HG03469 (cell line): Measurements from ENCODE around the gene MSH6.
A peak's percentile ranks its signal among the peaks of the same experiment; 100 is the strongest.

ENCODE experiments used
- ATAC-seq: cut with Tn5 transposase; IDR thresholded peaks from one replicate; pipeline ENCODE4 v1.9.1; 2021; ENCODE audit warnings: mild to moderate bottlenecking, moderate library complexity, moderate number of reproducible peaks; ENCODE audit not compliant: unreplicated experiment

The MSH6 gene, protein sequence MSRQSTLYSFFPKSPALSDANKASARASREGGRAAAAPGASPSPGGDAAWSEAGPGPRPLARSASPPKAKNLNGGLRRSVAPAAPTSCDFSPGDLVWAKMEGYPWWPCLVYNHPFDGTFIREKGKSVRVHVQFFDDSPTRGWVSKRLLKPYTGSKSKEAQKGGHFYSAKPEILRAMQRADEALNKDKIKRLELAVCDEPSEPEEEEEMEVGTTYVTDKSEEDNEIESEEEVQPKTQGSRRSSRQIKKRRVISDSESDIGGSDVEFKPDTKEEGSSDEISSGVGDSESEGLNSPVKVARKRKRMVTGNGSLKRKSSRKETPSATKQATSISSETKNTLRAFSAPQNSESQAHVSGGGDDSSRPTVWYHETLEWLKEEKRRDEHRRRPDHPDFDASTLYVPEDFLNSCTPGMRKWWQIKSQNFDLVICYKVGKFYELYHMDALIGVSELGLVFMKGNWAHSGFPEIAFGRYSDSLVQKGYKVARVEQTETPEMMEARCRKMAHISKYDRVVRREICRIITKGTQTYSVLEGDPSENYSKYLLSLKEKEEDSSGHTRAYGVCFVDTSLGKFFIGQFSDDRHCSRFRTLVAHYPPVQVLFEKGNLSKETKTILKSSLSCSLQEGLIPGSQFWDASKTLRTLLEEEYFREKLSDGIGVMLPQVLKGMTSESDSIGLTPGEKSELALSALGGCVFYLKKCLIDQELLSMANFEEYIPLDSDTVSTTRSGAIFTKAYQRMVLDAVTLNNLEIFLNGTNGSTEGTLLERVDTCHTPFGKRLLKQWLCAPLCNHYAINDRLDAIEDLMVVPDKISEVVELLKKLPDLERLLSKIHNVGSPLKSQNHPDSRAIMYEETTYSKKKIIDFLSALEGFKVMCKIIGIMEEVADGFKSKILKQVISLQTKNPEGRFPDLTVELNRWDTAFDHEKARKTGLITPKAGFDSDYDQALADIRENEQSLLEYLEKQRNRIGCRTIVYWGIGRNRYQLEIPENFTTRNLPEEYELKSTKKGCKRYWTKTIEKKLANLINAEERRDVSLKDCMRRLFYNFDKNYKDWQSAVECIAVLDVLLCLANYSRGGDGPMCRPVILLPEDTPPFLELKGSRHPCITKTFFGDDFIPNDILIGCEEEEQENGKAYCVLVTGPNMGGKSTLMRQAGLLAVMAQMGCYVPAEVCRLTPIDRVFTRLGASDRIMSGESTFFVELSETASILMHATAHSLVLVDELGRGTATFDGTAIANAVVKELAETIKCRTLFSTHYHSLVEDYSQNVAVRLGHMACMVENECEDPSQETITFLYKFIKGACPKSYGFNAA (N-terminal part only)

DNA sequence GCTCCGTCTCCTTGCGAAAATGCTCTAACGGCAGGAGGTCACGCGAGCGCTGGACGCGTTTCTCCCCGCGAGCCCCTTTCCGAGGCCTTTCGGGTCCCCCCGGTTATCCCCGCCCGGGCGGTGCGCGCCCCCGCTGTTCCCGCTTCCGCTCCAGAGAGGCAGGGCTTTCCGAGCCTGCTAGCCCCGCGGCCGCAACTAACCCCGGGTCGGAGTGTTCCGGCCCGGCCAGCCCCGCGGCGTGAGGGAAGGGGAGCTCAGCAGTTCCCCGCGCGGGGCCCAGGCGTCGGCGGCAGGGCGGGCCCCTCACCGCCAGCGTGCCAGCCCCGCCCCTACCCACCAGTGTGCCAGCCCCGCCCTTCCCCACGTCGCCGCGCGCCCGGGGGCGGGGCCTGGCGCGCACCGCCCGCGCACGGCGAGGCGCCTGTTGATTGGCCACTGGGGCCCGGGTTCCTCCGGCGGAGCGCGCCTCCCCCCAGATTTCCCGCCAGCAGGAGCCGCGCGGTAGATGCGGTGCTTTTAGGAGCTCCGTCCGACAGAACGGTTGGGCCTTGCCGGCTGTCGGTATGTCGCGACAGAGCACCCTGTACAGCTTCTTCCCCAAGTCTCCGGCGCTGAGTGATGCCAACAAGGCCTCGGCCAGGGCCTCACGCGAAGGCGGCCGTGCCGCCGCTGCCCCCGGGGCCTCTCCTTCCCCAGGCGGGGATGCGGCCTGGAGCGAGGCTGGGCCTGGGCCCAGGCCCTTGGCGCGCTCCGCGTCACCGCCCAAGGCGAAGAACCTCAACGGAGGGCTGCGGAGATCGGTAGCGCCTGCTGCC, at the start of gene MSH6:
Gene MSH6 (plus strand): TSS at position 475 of the 815 bp plus-strand sequence. CDS start 89 bp downstream, at position 564.
- ATAC-seq, result peak; percentile 74

DNA sequence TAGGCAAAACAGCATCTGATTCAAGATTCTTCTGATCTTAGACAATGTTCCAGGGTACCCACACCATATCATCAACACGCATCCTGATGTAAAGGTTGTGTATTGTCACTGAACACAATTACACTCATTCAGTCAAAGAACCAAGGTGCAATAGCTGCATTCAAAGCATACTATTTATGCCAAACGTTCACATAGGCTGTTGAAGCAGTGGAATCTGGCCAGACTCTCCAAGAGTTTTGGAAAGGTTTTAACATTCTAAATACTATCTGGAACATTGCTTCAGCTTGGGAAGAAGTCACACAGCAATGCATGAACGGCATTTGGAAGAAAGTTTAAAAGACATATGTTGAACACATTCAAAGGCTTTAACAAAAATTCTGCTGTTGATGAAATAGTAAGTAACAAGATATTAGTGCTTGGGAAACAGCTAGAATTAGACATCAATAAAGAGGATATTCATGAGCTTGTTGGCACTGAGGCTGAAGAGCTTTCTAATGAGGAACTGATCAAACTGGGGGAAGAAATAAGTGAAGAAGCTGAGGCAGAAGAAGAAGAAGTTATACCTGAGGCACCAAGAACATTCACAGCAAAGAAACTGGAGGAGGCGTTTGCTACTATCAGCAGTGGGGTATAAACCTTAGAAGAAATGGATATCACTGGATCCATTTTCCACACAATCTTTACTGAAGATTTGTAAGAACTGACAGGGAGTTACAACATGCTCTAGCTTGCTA, 47.6 kb upstream of the MSH6 start:
- no peak for ATAC-seq

DNA sequence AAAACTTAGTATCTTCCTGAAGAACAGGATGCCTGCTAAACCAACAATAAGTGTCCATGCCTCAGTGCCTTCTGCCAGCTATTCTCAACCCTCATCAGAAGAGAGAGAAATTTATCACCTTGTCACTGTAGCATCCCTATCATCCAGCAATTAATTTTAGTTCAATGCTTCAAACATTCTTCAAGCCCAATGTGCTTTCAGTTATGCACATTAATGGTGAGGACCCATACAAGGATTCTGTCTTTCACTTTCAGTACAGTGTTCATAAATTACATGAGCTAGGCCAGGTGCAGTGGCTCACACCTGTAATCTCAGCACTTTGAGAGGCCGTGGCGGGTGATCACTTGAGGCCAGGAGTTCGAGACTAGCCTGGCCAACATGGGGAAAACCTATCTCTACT, 47.0 kb upstream of the MSH6 start:
- no peak for ATAC-seq

DNA sequence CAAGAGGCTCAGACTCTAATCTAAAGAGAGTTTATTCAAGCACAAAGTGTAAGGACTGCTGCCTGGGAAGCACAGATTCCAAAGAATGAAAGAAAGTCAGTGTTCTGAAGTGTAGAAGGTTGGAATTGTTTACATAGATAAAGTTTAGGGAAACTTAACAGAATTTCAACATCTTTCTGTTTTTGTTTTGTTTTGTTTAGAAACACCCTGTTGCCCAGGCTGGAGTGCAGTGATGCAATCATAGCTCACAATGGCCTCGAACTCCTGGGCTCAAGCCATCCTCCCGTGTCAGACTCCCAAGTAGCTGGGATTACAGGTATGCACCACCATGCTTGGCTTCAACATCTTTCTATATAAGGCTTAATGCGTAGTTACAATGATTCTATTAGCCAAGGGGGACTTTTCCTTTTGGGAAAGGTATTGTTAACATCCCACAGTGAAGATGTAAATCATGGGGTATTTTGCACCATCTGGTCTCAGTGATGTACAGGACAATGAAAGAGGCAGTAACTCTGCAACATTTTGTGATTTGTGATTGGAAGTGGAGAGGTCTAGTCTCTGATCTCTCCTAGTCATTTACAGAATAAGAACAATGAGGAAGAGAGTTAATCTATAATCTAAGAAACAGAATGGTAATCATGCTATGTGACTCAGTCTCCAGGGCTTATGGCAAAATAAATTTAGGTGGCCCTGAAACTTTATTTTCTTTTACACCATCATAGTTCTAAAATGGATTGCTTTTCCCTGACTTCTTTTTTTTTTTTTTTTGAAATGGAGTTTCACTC, 45.6 kb upstream of the MSH6 start:
- no peak for ATAC-seq

DNA sequence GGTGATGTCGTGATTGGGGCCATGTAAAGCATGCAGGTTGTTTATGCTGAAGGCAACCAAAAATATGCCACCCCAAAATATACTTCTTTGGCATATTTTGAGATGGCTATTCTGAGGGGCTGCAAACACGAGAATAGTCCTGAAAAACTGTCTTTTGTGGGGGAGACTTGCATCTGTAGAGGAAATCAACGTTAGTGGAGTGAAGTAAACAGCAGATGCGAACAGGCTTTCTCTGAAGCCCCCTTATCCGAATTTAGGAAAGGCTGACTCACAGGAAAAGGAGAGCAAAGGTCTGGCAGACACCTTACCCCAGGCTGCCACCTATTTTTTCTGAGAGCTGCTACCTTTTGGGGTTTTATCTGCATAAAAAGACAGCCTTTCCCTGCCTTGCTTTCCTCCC, 44.6 kb upstream of the MSH6 start:
- ATAC-seq, result no peak

DNA sequence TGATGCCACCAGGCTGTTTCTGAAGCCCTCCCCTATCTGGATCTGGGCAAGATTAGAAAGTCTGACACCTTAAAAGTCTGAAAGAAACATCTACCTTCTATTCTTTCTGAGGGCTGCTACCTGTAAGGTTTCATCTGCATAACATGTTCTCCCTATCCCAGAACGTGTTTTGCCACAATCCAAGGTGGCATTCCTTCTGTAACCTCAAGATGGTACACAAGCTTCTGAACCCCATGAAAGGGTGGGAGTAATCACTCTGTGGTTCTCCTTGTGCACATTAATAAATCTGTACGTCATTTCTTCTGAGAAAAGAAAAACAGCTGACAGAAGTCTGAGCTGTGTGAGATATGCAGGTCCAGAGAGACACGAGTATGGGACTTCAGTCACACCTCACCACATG, 41.8 kb upstream of the MSH6 start:
- no peak for ATAC-seq

DNA sequence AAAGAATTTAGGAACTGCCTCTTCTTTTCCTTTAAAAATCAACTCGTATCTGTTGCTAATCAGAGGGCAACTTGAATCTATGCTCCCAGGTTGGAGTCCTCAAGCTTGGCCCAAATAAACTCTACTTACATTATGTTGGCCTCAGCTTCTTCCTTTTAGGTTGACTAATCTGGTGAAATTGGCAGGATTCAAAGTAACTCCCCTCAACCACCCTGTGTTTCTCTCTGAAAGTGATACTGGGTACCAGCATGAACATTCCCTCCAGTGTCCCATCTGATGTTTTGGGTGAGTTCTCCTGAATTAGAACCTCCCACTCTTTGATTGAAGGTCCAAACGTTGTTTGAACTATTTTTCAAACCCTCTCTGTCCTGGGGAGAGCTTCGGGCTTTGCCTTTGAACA, 41.3 kb upstream of the MSH6 start:
- no peak for ATAC-seq

DNA sequence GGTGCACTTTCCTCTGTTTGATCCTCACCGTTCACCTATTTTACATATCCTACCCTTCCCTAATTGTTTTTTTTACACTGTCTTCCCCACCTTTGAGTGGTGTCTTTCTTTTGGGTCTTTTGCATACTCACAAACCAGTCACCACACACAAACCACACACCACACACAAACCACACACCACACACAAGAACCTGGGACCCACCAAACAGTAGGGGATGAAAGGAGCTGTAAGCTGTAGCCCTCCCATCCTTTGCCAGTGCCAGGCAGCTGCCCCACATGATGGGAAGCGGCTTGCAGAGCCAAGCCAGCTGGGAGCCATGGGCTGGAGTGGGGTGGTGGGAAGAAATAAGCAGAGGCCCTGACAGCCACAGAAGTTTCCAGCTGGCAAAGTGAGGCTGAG, 38.9 kb upstream of the MSH6 start:
- no peak for ATAC-seq

DNA sequence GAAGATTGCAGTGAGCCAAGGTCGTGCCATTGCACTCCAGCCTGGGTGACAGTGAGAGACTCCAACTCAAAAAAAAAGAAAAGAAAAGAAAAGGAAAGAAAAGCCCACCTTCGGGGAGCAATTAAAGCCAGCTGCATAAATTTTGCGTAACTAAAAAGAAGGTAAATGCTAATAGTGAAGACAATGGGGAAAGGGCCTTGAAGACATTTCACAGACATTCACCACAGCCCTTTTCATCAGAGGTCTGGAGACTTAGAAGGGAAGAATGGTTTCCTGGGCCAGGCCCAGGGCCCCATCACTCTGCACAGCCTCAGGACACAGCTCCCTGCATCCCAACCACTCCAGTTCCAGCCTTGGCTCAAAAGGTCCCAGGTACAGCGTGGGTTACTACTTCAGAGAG, 35.1 kb upstream of the MSH6 start:
- no peak for ATAC-seq

DNA sequence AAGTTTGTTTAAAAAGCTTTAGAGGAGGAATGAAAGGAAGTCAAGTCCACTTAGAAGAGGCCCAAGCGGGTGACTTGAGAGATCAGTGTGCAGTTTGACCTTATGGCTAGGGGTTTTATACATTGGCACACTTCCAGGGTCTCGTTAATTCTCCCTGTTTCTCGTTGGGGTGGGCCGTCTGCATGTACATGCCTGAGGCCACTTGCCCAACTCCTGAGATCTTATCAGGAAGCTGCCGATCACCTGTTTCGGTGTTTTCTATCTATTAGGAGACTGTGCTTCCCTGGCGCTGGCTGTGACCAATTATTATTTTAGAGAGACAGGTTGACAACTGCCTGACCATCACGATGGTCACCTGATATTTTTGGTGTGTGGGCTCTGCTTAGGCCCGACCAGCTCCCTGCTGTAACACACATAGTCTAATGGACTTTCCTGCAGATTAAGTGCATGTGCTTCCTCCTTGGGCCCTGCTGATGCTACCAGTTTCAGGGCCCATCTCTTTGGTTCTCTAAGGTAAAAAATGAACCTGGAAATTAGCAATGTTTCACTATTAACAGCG, 31.0 kb upstream of the MSH6 start:
- ATAC-seq, result no peak

DNA sequence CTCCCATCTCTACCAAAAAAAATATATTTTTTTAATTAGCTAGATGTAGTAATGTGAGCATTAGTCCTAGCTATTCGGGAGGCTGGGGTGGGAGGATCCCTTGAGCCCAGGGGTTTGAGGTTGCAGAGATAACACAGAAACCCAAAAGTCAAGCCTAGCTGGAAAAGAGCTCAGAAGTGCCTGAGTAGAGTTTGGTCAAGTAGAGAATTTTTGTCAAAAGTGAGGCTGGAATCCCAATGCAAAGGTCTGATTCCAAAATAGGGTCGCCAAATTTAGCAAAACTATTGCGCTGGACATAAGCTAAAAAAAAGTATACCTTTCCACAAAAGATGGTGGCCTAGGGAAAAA, 15.5 kb upstream of the MSH6 start:
- no peak for ATAC-seq

DNA sequence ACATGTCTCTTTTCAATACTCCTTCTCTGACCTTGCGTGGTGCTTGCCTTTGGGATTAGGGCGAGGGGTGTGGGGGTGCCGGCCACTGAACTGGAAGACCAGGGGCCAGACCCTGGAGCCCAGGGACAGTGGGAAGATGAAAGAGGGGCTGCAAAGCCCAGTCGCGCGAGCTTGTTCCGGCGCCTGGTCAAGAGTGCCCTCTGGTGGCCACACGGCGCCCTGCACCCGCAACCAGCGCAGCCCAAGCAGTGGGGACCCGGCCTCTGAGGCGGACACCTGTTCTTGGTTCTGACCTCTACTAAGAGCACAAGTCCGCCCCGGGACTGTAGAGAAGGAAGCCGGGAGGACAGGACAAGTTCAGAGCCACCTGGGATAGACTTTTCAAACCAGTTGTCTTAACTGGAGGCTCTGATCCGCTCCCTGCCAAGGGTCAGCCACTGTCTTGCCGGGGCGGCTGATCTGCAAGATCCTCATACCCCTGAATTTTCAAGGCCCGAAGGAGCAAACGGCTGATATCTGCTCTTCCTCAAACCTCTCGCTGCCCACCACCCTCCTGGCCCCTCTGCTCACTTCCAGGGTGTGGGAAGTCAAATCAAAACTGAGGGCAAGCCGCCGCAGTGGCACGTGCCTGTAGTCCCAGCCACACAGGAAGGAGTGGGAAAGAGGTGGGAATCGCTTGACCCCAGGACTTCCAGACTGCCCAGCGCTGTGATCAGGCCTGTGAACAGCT, 14.9 kb upstream of the MSH6 start:
- peak; percentile 46 for ATAC-seq

DNA sequence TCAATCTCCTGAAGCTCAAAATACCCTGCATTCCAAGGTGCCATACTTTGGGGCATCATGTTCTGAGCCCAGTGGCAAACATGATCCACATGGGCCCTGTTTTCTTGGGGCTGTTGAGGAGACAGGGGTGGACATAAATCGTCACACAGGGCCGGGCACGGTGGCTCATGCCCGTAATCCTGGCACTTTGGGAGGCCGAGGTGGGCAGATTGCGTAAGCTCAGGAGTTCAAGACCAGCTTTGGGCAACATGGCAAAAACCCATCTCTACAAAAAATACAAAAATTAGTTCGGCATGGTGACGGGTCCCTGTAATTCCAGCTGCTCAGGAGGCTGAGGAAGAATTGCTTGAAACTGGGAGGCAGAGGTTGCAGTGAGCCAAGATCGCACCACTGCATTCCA, 13.6 kb upstream of the MSH6 start:
- no peak for ATAC-seq

DNA sequence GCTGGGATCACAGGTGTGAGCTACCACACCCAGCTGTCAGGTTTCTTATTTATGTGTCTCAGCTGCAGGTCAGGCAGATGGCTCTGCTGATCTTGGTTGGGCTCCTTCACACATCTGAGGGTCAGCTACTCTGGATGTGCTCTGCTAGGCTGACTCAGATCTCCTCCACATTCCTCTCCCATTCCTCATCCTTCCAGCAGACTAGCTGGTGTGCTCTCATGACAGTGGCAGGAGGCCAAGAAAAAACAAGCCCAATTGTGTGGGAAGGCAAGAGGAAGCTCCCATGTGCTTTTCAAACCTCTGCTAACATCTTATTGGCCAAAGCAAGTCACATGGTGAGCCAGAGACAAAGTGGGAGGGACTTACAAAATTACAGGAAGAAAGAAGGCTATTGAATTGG, 11.7 kb upstream of the MSH6 start:
- no peak for ATAC-seq

DNA sequence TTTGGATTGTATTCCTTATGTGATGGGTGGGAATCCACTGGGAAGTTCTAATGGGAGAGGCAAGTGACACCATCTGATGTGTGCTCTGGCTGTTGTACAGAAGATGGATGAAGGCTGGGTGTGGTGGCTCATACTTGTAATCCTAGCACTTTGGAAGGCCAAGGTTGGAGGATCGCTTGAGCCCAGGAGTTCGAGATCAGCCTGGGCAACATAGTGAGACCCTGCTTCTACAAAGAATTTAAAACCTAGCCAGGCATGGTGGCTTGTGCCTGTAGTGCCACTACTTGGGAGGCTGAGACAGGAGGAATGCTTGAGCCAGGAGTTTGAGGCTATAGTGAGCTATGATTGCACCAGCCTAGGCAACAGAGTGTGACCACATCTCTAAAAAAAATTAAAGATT, 10.6 kb upstream of the MSH6 start:
- no peak for ATAC-seq

DNA sequence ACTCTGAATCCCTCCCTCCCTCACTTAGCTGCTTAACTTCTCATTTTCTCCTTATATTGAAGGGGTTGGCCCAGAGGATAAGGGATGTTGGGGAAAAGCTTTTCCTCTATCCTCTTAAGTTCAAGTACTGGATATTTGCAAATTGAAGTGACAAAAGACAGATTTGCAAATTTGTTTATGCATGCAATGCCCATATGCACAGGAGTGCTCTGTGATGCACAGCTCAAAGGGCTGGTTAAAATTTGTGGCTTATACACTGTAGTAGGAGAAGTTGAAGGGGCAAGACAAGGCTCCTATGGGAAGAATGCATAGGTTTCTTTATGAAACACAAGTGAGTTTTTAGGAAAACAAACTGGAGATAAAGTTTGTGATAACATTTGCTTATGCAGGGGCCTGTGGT, 8.4 kb upstream of the MSH6 start:
- ATAC-seq, result no peak

DNA sequence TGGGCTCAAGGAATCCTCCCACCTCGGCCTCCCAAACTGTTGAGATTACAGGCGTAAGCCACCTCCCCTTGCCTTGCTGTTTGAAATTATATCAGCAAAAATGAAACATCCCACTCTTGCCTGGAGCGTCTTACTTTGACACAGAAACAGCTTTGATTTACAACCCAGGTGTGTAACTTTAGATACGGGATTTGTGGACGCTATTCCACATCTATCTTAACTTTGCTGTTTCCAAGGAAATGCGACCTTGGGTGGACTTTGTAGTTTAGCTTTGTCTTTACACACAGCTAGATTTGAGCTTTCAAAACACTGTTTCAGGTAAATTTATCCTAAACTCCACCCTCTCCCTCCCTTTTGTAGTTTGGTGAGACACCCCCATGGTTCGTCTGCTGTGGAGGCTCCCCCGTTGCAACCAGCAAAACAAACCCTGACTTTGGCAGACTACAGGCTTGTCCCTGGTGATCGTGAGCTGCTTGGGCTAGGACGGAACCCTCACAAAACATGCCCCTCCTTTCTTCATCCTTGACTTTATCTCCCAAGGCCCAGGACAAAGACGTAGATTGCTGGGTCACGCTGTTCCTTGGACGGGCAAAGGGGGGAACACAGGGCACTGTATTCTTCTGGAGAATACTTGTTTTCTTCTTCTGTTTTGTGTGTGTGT, 5.5 kb upstream of the MSH6 start:
- no peak for ATAC-seq
